IMR-90 (cell line): Measurements from ENCODE around the gene GLYATL1. TPM values are rescaled to one million over a fixed set of nuclear protein-coding genes. Genes with fewer than 3 reads are reported as not detected.

Experiments used
- ATAC-seq: fragments of 200-7000 bp; cut with Tn5 transposase; 2 replicates; pipeline ENCODE4 v1.9.1; 2020; ENCODE audit warnings: low read depth, mild to moderate bottlenecking, moderate library complexity
- BruUV-seq: library from RNA; stranded (reverse); fragments of 400-500 nt; replicated peaks from 2 replicates; lab custom pipeline; 2021; lab: Mats Ljungman, UMichigan
- CTCF ChIA-PET: fragments of 300-600 bp; formaldehyde crosslinking; extraction: SDS; loops from one replicate; lab custom pipeline; 2021; ENCODE audit warnings: antibody characterized with exemption; lab: Yijun Ruan, JAX
- POLR2A ChIA-PET: fragments of 300-600 bp; sonication (Branson Sonifier 250); formaldehyde crosslinking; loops from one replicate; lab custom pipeline; 2022; ENCODE audit warnings: antibody characterized with exemption; ENCODE audit not compliant: unreplicated experiment; lab: Charles Lee
- DNase-seq: peaks from one replicate; pipeline ENCODE4 v3.0.0; 2013
- H2AFZ ChIP-seq: replicated peaks from 2 replicates; pipeline ENCODE3; 2013; ENCODE audit warnings: low read length, mild to moderate bottlenecking; ENCODE audit not compliant: poor library complexity
- H2AK5ac ChIP-seq: 2 replicates; pipeline ENCODE4 v1.6.1; 2013; ENCODE audit warnings: low read depth, low read length, inconsistent platforms
- H2AK9ac ChIP-seq: replicated peaks from 2 replicates; pipeline ENCODE3; 2013; ENCODE audit warnings: mild to moderate bottlenecking, low read depth, low read length, moderate library complexity; ENCODE audit not compliant: poor library complexity
- H2BK120ac ChIP-seq: 2 replicates; pipeline ENCODE4 v1.6.1; 2013; ENCODE audit warnings: low read depth, low read length, inconsistent platforms
- H2BK15ac ChIP-seq: 3 replicates; pipeline ENCODE4 v1.6.1; 2013; ENCODE audit warnings: low read depth, low read length, inconsistent platforms
- H2BK20ac ChIP-seq: 2 replicates; pipeline ENCODE4 v1.6.1; 2013; ENCODE audit warnings: low read depth, mild to moderate bottlenecking, inconsistent platforms, low read length, moderate library complexity
- H2BK5ac ChIP-seq: 2 replicates; pipeline ENCODE4 v1.6.1; 2013; ENCODE audit warnings: mild to moderate bottlenecking, low read depth, low read length, inconsistent platforms; ENCODE audit not compliant: poor library complexity, severe bottlenecking
- H3K14ac ChIP-seq: replicated peaks from 2 replicates; pipeline ENCODE4 v1.6.1; 2013; ENCODE audit warnings: low read depth, low read length, inconsistent platforms
- H3K18ac ChIP-seq: 2 replicates; pipeline ENCODE4 v1.6.1; 2013; ENCODE audit warnings: low read depth, low read length, control low read depth
- H3K23ac ChIP-seq: 2 replicates; pipeline ENCODE4 v1.6.1; 2013; ENCODE audit warnings: low read depth, low read length, inconsistent platforms
- H3K27ac ChIP-seq: 2 replicates; pipeline ENCODE4 v1.5.1; 2013; ENCODE audit warnings: mild to moderate bottlenecking, control low read depth, low read length; ENCODE audit not compliant: insufficient read depth
- H3K27me3 ChIP-seq: 2 replicates; pipeline ENCODE4 v1.6.1; 2013; ENCODE audit warnings: low read length; ENCODE audit not compliant: control insufficient read depth, insufficient read depth
- H3K36me3 ChIP-seq: 2 replicates; pipeline ENCODE4 v1.6.1; 2013; ENCODE audit warnings: low read length, mixed read lengths; ENCODE audit not compliant: control insufficient read depth, insufficient read depth
- H3K4ac ChIP-seq: 2 replicates; pipeline ENCODE4 v1.6.1; 2013; ENCODE audit warnings: low read depth, low read length, inconsistent platforms
- H3K4me1 ChIP-seq: 2 replicates; pipeline ENCODE4 v1.6.1; 2013; ENCODE audit warnings: low read length, mixed read lengths; ENCODE audit not compliant: control insufficient read depth, insufficient read depth
- H3K4me2 ChIP-seq: 2 replicates; pipeline ENCODE4 v1.6.1; 2013; ENCODE audit warnings: low read depth, mild to moderate bottlenecking, control low read depth, low read length, moderate library complexity
- H3K4me3 ChIP-seq: 2 replicates; pipeline ENCODE4 v1.5.1; 2013; ENCODE audit warnings: low read depth, mild to moderate bottlenecking, control low read depth, low read length, moderate library complexity; ENCODE audit not compliant: insufficient read depth
- H3K56ac ChIP-seq: 2 replicates; pipeline ENCODE4 v1.6.1; 2013; ENCODE audit warnings: low read length, inconsistent platforms; ENCODE audit not compliant: insufficient read depth; ENCODE audit errors: extremely low read depth
- H3K79me1 ChIP-seq, 2 experiments: 2 replicates each; pipeline ENCODE4 v1.6.1; 2013; ENCODE audit warnings: low read length in 2 of 2, inconsistent platforms in 1 of 2, low read depth in 1 of 2
- H3K9ac ChIP-seq: 2 replicates; pipeline ENCODE4 v1.6.1; 2013; ENCODE audit warnings: low read depth, low read length, control low read depth
- H3K9me1 ChIP-seq: 2 replicates; pipeline ENCODE4 v1.6.1; 2013; ENCODE audit warnings: low read length, inconsistent platforms; ENCODE audit not compliant: insufficient read depth
- H3K9me3 ChIP-seq: 2 replicates; pipeline ENCODE4 v1.6.1; 2013; ENCODE audit warnings: low read length; ENCODE audit not compliant: control insufficient read depth, insufficient read depth
- H4K20me1 ChIP-seq: 2 replicates; pipeline ENCODE4 v1.6.1; 2013; ENCODE audit warnings: low read length, inconsistent platforms; ENCODE audit not compliant: insufficient read depth
- H4K5ac ChIP-seq: 2 replicates; pipeline ENCODE4 v1.6.1; 2013; ENCODE audit warnings: mild to moderate bottlenecking, low read depth, low read length, control low read depth
- H4K8ac ChIP-seq, 2 experiments: 2 replicates each; pipeline ENCODE4 v1.6.1; 2013; ENCODE audit warnings: low read depth in 2 of 2, low read length in 2 of 2, control low read depth in 1 of 2, inconsistent platforms in 1 of 2
- H4K91ac ChIP-seq: 2 replicates; pipeline ENCODE4 v1.6.1; 2013; ENCODE audit warnings: low read depth, low read length, inconsistent platforms; ENCODE audit not compliant: insufficient read depth
- BHLHE40 ChIP-seq: fragments of 150-350 bp; IDR thresholded peaks from 2 replicates; pipeline ENCODE4 v1.6.1; 2016; ENCODE audit warnings: mild to moderate bottlenecking, low read depth, low read length
- CEBPB ChIP-seq: IDR thresholded peaks from 2 replicates; pipeline ENCODE4 v1.6.1; 2012; ENCODE audit warnings: low read depth, low read length, improper control_type of control experiment
- CHD1 ChIP-seq: IDR thresholded peaks from 2 replicates; pipeline ENCODE4 v1.6.1; 2012; ENCODE audit warnings: low read depth, low read length, improper control_type of control experiment
- CTCF ChIP-seq: conservative IDR thresholded peaks from 2 replicates; pipeline ENCODE4 v1.5.1; 2012; ENCODE audit warnings: mild to moderate bottlenecking, low read depth, low read length, improper control_type of control experiment
- FOS ChIP-seq: fragments of 150-350 bp; IDR thresholded peaks from 2 replicates; pipeline ENCODE4 v1.6.1; 2016; ENCODE audit warnings: low read depth, low read length
- MAFK ChIP-seq: IDR thresholded peaks from 2 replicates; pipeline ENCODE4 v1.6.1; 2012; ENCODE audit warnings: low read depth, low read length, improper control_type of control experiment
- MAZ ChIP-seq: IDR thresholded peaks from 2 replicates; pipeline ENCODE4 v1.6.1; 2012; ENCODE audit warnings: low read depth, mild to moderate bottlenecking, low read length, improper control_type of control experiment, moderate library complexity, borderline replicate concordance
- MXI1 ChIP-seq: IDR thresholded peaks from 2 replicates; pipeline ENCODE4 v1.6.1; 2012; ENCODE audit warnings: low read depth, mild to moderate bottlenecking, low read length, moderate library complexity, borderline replicate concordance
- NFE2L2 ChIP-seq: fragments of 150-350 bp; IDR thresholded peaks from 2 replicates; pipeline ENCODE4 v1.6.1; 2016; ENCODE audit warnings: low read depth, mild to moderate bottlenecking, low read length
- POLR2A ChIP-seq: IDR thresholded peaks from 2 replicates; pipeline ENCODE4 v1.6.1; 2012; ENCODE audit warnings: mild to moderate bottlenecking, low read depth, low read length
- RAD21 ChIP-seq: IDR thresholded peaks from 2 replicates; pipeline ENCODE4 v1.6.1; 2012; ENCODE audit warnings: low read length, improper control_type of control experiment
- RCOR1 ChIP-seq: IDR thresholded peaks from 2 replicates; pipeline ENCODE4 v1.6.1; 2012; ENCODE audit warnings: mild to moderate bottlenecking, low read length, improper control_type of control experiment; ENCODE audit not compliant: insufficient replicate concordance
- RFX5 ChIP-seq: IDR thresholded peaks from 2 replicates; pipeline ENCODE4 v1.8.0; 2012; ENCODE audit warnings: low read depth, mild to moderate bottlenecking, low read length, moderate library complexity
- SMC3 ChIP-seq: fragments of 150-350 bp; IDR thresholded peaks from 2 replicates; pipeline ENCODE4 v1.6.1; 2016; ENCODE audit warnings: low read depth, mild to moderate bottlenecking, antibody characterized with exemption, low read length, moderate library complexity
- USF2 ChIP-seq: fragments of 150-350 bp; IDR thresholded peaks from 2 replicates; pipeline ENCODE4 v1.6.1; 2017; ENCODE audit warnings: mild to moderate bottlenecking, antibody characterized with exemption, low read length, low read depth
- WGBS, 2 experiments: methylation state at CpG; one replicate each; pipeline versions ENCODE4 v1.1.5 to v1.1.7; 2013; ENCODE audit warnings: missing lambda C conversion rate in 2 of 2; ENCODE audit not compliant: insufficient read length in 1 of 2; ENCODE audit errors: extremely low coverage in 2 of 2; 5-methylcytosine and 5-hydroxymethylcytosine counted together
- dilution Hi-C: fragments of 300-500 bp; cut with HindIII; formaldehyde crosslinking; loops from one replicate; pipeline ENCODE4 v1.14.3; 2018; ENCODE audit warnings: low sequenced_read_pairs; ENCODE audit not compliant: unreplicated experiment
- in situ Hi-C: fragments of 300-500 bp; cut with MboI; formaldehyde crosslinking; loops from 3 replicates; pipeline ENCODE4 v1.14.3; 2019; ENCODE audit warnings: low sequenced_read_pairs, inconsistent platforms, mixed read lengths
- intact Hi-C: fragments of 100-400 bp; cut with micrococcal nuclease; formaldehyde crosslinking; loops from 2 replicates; pipeline ENCODE4 v1.10.0; 2022
- polyA plus RNA-seq, 3 experiments: library from polyadenylated mRNA; depleted of rRNA; stranded (reverse); fragments of >200 nt; gene quantifications; 2 replicates each; pipeline ENCODE4 v1.2.3, GENCODE V29; 2012; ENCODE audit warnings: low replicate concordance in 1 of 3
- total RNA-seq: library from RNA; depleted of rRNA; stranded (reverse); fragments of >200 nt; gene quantifications from 2 replicates; pipeline ENCODE4 v1.2.3, GENCODE V29; 2012
- TF ChIP-seq, protein P1 (sequence below): fragments of 150-350 bp; IDR thresholded peaks from 2 replicates; pipeline ENCODE4 v1.6.1; 2016; ENCODE audit warnings: low read depth, mild to moderate bottlenecking, low read length, moderate library complexity, borderline replicate concordance

GLYATL1 gene
- total and polyA plus RNA-seq, 2 of the 4 experiments (the other 2 are of a cell fraction) = 0.54 to 0.58 TPM

DNA sequence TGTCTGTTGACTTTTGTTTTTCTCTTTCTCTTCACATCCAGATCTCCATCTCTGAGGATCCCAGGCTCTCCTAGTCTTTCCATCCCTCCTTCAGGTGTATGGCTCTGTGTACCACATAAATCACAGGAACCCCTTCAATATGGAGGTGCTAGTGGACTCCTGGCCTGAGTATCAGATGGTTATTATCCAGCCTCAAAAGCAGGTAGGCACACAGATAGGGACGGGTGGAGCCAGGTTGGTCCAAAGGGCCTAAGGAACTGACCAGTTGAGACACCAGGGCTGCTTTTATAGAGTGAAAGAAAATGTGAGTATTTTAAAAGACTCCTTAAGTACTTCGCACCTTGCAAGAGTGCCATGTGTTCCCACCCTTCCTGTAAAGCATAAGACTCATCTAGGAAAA lies 39.9 kb downstream of the GLYATL1 start:
- Histone ChIP-seq H3K9me1 (no peaks in the 10 kb centered on the region), H3K4me2 (no peak overlapping the region), H3K4me3 (no peak overlapping the region), H3K27me3 (no peaks in the 10 kb centered on the region), H3K56ac (no peak overlapping the region), H3K18ac (no peak overlapping the region), H3K4ac (no peak overlapping the region), H2BK20ac (no peak overlapping the region), H3K14ac (no peak overlapping the region), H3K79me1 (no peaks in the 10 kb centered on the region), H4K8ac (no peak overlapping the region), H4K91ac (no peak overlapping the region), H3K27ac (no peak overlapping the region), H2BK15ac (no peak overlapping the region), H2BK5ac (no peak overlapping the region), H2AFZ (no peak overlapping the region), H3K9me3 (no peaks in the 10 kb centered on the region), H3K36me3 (no peaks in the 10 kb centered on the region), H2AK9ac (no peak overlapping the region), H4K20me1 (no peaks in the 10 kb centered on the region), H3K4me1 (no peaks in the 10 kb centered on the region), H2AK5ac (no peak overlapping the region), H2BK120ac (no peak overlapping the region), H4K5ac (no peak overlapping the region), H3K23ac (no peak overlapping the region), H3K9ac (no peak overlapping the region)
- WGBS, 2 experiments = no CpG with 5 or more reads among the region's 2 CpGs
- ATAC-seq = no peak
- no TSS peak for BruUV-seq
- dilution Hi-C loops = no loop called here
- intact Hi-C loops = no loop called here
- ChIA-PET CTCF (no interaction called here), POLR2A (no interaction called here)
- TF ChIP-seq CTCF = no peak
- no peak for TF ChIP-seq MAZ
- TF ChIP-seq RAD21 = no peak
- no peak for TF ChIP-seq NFE2L2
- no peak for TF ChIP-seq MAFK
- no peak for TF ChIP-seq RCOR1
- TF ChIP-seq BHLHE40 = no peak
- no peak for TF ChIP-seq RFX5
- no peak for TF ChIP-seq CEBPB
- TF ChIP-seq USF2 = no peak
- no peak for TF ChIP-seq CHD1
- TF ChIP-seq SMC3 = no peak
- TF ChIP-seq MXI1 = no peak
- no peak for TF ChIP-seq POLR2A
- TF ChIP-seq FOS = no peak
- TF ChIP-seq, protein P1, sequence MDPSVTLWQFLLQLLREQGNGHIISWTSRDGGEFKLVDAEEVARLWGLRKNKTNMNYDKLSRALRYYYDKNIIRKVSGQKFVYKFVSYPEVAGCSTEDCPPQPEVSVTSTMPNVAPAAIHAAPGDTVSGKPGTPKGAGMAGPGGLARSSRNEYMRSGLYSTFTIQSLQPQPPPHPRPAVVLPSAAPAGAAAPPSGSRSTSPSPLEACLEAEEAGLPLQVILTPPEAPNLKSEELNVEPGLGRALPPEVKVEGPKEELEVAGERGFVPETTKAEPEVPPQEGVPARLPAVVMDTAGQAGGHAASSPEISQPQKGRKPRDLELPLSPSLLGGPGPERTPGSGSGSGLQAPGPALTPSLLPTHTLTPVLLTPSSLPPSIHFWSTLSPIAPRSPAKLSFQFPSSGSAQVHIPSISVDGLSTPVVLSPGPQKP = no peak
- no peak for DNase-seq
- in situ Hi-C loops = no loop called here
